ENCODE measurements around the gene NUP62.

NUP62 gene

DNA sequence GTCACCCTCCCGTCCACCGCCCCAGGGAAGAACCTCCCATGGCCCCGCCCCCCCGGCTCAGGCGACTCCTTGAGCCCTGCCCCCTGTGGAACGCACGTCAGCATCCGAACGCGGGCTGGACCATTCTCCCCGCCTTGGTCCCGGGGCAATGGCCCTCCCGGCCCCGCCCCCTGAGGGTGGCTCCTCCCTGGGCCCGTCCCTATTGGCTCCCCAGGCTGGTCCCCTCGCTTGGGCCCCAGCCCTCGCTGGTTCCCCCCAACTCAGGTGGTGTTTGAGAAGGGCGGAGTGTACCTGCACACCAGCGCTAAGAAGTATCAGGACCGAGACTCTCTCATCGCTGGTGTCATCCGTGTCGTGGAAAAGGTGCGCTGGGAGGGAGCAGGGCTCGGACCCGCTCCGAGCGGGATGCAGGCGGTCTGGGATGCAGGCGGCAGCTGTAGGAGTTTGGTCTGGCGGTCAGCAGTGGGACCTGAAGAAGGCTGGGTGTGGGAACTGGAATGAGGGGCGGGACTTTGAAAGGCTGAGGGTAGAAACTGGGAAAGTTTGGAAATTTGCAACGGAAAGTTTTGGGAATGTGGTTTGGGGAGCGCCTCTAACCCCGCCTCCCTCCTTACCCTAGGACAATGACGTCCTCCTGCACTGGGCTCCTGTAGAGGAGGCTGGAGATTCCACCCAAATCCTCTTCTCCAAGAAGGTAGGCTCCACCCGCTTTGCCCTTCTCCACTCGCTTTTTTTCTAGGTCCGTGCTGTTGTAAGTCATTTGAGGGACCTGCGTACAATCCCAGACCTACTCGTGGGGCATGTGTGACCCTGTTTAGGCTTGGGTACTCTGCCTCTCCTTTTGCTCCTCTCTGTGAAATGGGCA lies 51.2 kb downstream of the NUP62 start:
- peaks cover 68% of the 10 kb centered on the region for H3K36me3 ChIP-seq (ENCODE audit: insufficient read depth, insufficient read length, low read length)
- peak overlapping the region; percentile 94 for H3K4me3 ChIP-seq (ENCODE audit: insufficient read length, low read depth)
- TF ChIP-seq ZNF274 (IDR thresholded peaks at IDR 0.05; ENCODE audit: low read depth, low read length): no peak
- no peak for TF ChIP-seq YY1 (IDR thresholded peaks at IDR 0.05; ENCODE audit: insufficient read depth, insufficient read length)
- no peak for TF ChIP-seq SUZ12 (IDR thresholded peaks at IDR 0.05; ENCODE audit: extremely low read depth, insufficient read depth, insufficient read length)
- H3K9ac ChIP-seq (ENCODE audit: insufficient read length, low read depth): peak overlapping the region; percentile 90
- peak; percentile 90 for DNase-seq (ENCODE audit: low read depth, low spot score)
- H3K4me1 ChIP-seq (ENCODE audit: insufficient read depth, insufficient read length): peaks cover 15% of the 10 kb centered on the region
- no peaks in the 10 kb centered on the region for H3K9me3 ChIP-seq (ENCODE audit: insufficient read depth, low read length)
- no peaks in the 10 kb centered on the region for H3K27me3 ChIP-seq (ENCODE audit: insufficient read depth, insufficient read length)

DNA sequence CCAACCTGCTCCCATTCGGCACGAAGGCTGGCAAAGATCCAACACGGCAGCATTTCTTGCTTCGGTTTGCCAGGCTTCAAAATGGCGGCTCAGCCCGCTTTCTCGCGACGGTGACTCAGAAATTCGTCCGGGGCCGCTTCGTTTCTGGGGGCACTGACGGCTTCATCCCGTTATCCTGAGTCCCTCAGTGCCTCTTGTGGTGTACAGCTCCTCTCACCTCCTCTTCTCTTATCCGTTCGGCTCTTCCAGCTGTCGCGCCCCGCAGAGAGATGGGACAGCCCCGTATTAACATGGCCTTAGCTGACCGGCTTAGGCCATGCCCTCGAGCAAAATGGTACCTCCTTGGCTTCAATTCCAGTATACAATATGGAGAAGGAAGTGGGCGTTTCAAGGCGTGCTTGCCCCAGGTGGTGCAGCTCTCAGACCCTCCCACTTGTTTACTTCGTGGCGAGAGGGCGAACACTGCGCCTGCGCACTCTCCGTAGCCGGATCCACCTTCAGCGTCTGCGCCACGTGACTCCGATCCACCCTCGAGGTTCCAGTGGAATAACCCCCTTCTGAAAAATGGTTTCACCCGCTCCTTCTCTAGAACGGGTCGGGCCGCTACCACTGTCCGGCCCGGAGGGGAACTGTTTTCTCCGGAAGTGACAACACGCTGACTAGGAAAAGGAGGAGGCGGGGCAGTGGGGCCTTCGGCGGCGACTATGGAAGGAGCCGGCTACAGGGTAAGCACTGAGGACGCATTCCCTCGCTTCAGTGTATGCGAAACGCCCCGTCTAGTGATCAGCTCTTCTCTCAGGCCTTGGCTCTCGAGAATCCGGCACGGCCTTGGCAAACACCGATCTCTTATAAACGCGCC lies 52.1 kb downstream of the NUP62 start, which contains the start of the genes AKT1S1 and TBC1D17:
TSS of gene AKT1S1 (minus strand) at position 336 of the 859 bp plus-strand sequence. CDS start 4,060 bp downstream, outside the sequence.
TSS of gene TBC1D17 (plus strand) at position 683 of the 859 bp plus-strand sequence. CDS start at position 705, 22 bp downstream.
- H3K4me3 ChIP-seq (ENCODE audit: insufficient read length, low read depth): peak within 1 kb of the TSS; percentile 94
- H3K9me3 ChIP-seq (ENCODE audit: insufficient read depth, low read length): no peaks in the 10 kb centered on the region
- peak; percentile 96 for DNase-seq (ENCODE audit: low read depth, low spot score)
- TF ChIP-seq ZNF274 (IDR thresholded peaks at IDR 0.05; ENCODE audit: low read depth, low read length) (no peak), YY1 (IDR thresholded peaks at IDR 0.05; ENCODE audit: insufficient read depth, insufficient read length) (peak; percentile 92)
- peak within 1 kb of the TSS; percentile 96 for H3K9ac ChIP-seq (ENCODE audit: insufficient read length, low read depth)
- H3K36me3 ChIP-seq (ENCODE audit: insufficient read depth, insufficient read length, low read length): peaks cover 66% of the 10 kb centered on the region
- peaks cover 15% of the 10 kb centered on the region for H3K4me1 ChIP-seq (ENCODE audit: insufficient read depth, insufficient read length)
- H3K27me3 ChIP-seq (ENCODE audit: insufficient read depth, insufficient read length): no peaks in the 10 kb centered on the region

DNA sequence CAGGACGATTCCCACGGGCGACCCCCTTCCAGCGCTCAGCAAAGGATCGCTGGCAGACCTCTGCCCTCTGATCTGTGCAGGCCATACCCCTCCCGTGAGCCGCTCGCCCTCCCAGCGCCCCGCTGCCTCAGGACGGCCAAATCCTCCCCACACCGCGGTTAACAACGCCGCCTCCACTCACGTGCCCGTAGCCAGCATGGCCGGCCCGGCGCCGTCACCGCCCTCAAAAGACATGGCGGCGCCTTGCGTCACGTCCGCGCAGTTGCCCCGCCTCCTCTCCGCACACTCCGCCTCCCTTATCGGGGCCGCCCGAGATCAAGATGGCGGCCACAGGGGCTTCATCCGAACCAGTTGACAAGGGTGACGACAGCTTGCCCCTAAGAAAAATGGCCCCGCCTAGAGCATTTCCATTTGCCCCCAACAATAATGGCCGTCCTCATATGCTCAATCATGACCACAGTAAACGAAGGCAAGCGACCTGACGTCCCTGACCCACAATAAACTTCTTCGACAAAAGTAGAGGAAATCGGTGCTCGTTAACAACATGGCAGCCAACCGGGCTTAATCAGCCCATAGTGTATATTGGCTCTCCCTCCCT lies 52.8 kb downstream of the NUP62 start:
- H3K9ac ChIP-seq (ENCODE audit: insufficient read length, low read depth): peak overlapping the region; percentile 96
- H3K4me1 ChIP-seq (ENCODE audit: insufficient read depth, insufficient read length): peaks cover 18% of the 10 kb centered on the region
- peaks cover 65% of the 10 kb centered on the region for H3K36me3 ChIP-seq (ENCODE audit: insufficient read depth, insufficient read length, low read length)
- H3K9me3 ChIP-seq (ENCODE audit: insufficient read depth, low read length): no peaks in the 10 kb centered on the region
- TF ChIP-seq SUZ12 (IDR thresholded peaks at IDR 0.05; ENCODE audit: extremely low read depth, insufficient read depth, insufficient read length): no peak
- TF ChIP-seq YY1 (IDR thresholded peaks at IDR 0.05; ENCODE audit: insufficient read depth, insufficient read length): peak; percentile 98
- TF ChIP-seq ZNF274 (IDR thresholded peaks at IDR 0.05; ENCODE audit: low read depth, low read length): no peak
- peak; percentile 94 for DNase-seq (ENCODE audit: low read depth, low spot score)
- peak overlapping the region; percentile 94 for H3K4me3 ChIP-seq (ENCODE audit: insufficient read length, low read depth)
- H3K27me3 ChIP-seq (ENCODE audit: insufficient read depth, insufficient read length): no peaks in the 10 kb centered on the region

GRCh38 chr19:49875857-49876421 lies 53.4 kb downstream of the NUP62 start:
- H3K4me3 ChIP-seq (ENCODE audit: insufficient read length, low read depth): peak overlapping the region; percentile 94
- DNase-seq (ENCODE audit: low read depth, low spot score): no peak
- peaks cover 19% of the 10 kb centered on the region for H3K4me1 ChIP-seq (ENCODE audit: insufficient read depth, insufficient read length)
- TF ChIP-seq SUZ12 (IDR thresholded peaks at IDR 0.05; ENCODE audit: extremely low read depth, insufficient read depth, insufficient read length) (no peak), ZNF274 (IDR thresholded peaks at IDR 0.05; ENCODE audit: low read depth, low read length) (no peak), YY1 (IDR thresholded peaks at IDR 0.05; ENCODE audit: insufficient read depth, insufficient read length) (no peak)
- H3K27me3 ChIP-seq (ENCODE audit: insufficient read depth, insufficient read length): no peaks in the 10 kb centered on the region
- no peaks in the 10 kb centered on the region for H3K9me3 ChIP-seq (ENCODE audit: insufficient read depth, low read length)
- H3K36me3 ChIP-seq (ENCODE audit: insufficient read depth, insufficient read length, low read length): peaks cover 65% of the 10 kb centered on the region
- peak overlapping the region; percentile 96 for H3K9ac ChIP-seq (ENCODE audit: insufficient read length, low read depth)

- Histone ChIP-seq H3K36me3 (ENCODE audit: insufficient read depth, insufficient read length, low read length) (peaks cover 65% of the 10 kb centered on the region), H3K27me3 (ENCODE audit: insufficient read depth, insufficient read length) (no peaks in the 10 kb centered on the region), H3K9ac (ENCODE audit: insufficient read length, low read depth) (peak overlapping the region; percentile 96), H3K9me3 (ENCODE audit: insufficient read depth, low read length) (no peaks in the 10 kb centered on the region), H3K4me3 (ENCODE audit: insufficient read length, low read depth) (peak overlapping the region; percentile 94), H3K4me1 (ENCODE audit: insufficient read depth, insufficient read length) (peaks cover 25% of the 10 kb centered on the region)
- no peak for DNase-seq (ENCODE audit: low read depth, low spot score)
- TF ChIP-seq ZNF274 (IDR thresholded peaks at IDR 0.05; ENCODE audit: low read depth, low read length) (no peak), YY1 (IDR thresholded peaks at IDR 0.05; ENCODE audit: insufficient read depth, insufficient read length) (no peak)
Observed at GRCh38 chr19:49875177-49875576, 54.1 kb downstream of the NUP62 start.

GRCh38 chr19:49874503-49875157 lies 54.7 kb downstream of the NUP62 start:
- DNase-seq (ENCODE audit: low read depth, low spot score): no peak
- no peak for TF ChIP-seq SUZ12 (IDR thresholded peaks at IDR 0.05; ENCODE audit: extremely low read depth, insufficient read depth, insufficient read length)
- no peak for TF ChIP-seq YY1 (IDR thresholded peaks at IDR 0.05; ENCODE audit: insufficient read depth, insufficient read length)
- TF ChIP-seq ZNF274 (IDR thresholded peaks at IDR 0.05; ENCODE audit: low read depth, low read length): no peak
- Histone ChIP-seq H3K4me1 (ENCODE audit: insufficient read depth, insufficient read length) (peaks cover 25% of the 10 kb centered on the region), H3K4me3 (ENCODE audit: insufficient read length, low read depth) (no peak overlapping the region), H3K36me3 (ENCODE audit: insufficient read depth, insufficient read length, low read length) (peaks cover 62% of the 10 kb centered on the region), H3K9me3 (ENCODE audit: insufficient read depth, low read length) (no peaks in the 10 kb centered on the region), H3K27me3 (ENCODE audit: insufficient read depth, insufficient read length) (no peaks in the 10 kb centered on the region), H3K9ac (ENCODE audit: insufficient read length, low read depth) (peak overlapping the region; percentile 96)
